GM23338 (cell line): ENCODE data around the gene RCC2.

Experiments
- CREB1 ChIP-seq: fragments of 250-450 bp; sonication (Bioruptor Pico); IDR thresholded peaks from 2 replicates; pipeline ENCODE4 v1.5.0; 2020; ENCODE audit warnings: low read depth, mild to moderate bottlenecking, moderate library complexity
- EZH2 ChIP-seq: fragments of 200-600 bp; sonication (generic); IDR thresholded peaks from one replicate; pipeline ENCODE4 v1.8.0; 2017; ENCODE audit warnings: antibody characterized with exemption, mild to moderate bottlenecking, low read depth; ENCODE audit not compliant: unreplicated experiment
- EZH2phosphoT487 ChIP-seq: fragments of 200-600 bp; sonication (generic); IDR thresholded peaks from one replicate; pipeline ENCODE4 v1.8.1; 2018; ENCODE audit warnings: antibody characterized with exemption; ENCODE audit not compliant: unreplicated experiment
- JUNB ChIP-seq: IDR thresholded peaks from one replicate; pipeline ENCODE4 v1.6.1; 2016; ENCODE audit warnings: antibody characterized with exemption; ENCODE audit not compliant: unreplicated experiment
- NANOG ChIP-seq: IDR thresholded peaks from 2 replicates; pipeline ENCODE4 v1.6.1; 2016; ENCODE audit warnings: antibody characterized with exemption, borderline replicate concordance
- POLR2AphosphoS5 ChIP-seq: IDR thresholded peaks from 2 replicates; pipeline ENCODE4 v1.6.1; 2016; ENCODE audit warnings: antibody characterized with exemption, low read depth
- STAT1 ChIP-seq: IDR thresholded peaks from one replicate; pipeline ENCODE4 v1.6.1; 2016; ENCODE audit warnings: antibody characterized with exemption; ENCODE audit not compliant: unreplicated experiment
- ZNF114 ChIP-seq: fragments of 250-450 bp; sonication (Bioruptor Pico); IDR thresholded peaks from 2 replicates; pipeline ENCODE4 v1.5.0; 2020; ENCODE audit warnings: mild to moderate bottlenecking, moderate library complexity
- ZNF331 ChIP-seq: fragments of 250-450 bp; sonication (Bioruptor Pico); IDR thresholded peaks from 2 replicates; pipeline ENCODE4 v1.5.0; 2020; ENCODE audit warnings: low read depth, mild to moderate bottlenecking, moderate library complexity
- TF ChIP-seq, protein P1 (sequence below), 2 experiments: fragments of 200-600 bp in 1 of 2; sonication (generic) in 1 of 2; conservative IDR thresholded peaks; 2 replicates each; pipeline versions ENCODE4 v1.5.1 to v1.6.1; 2016 to 2017; ENCODE audit warnings: antibody characterized with exemption in 2 of 2, low read depth in 2 of 2, mild to moderate bottlenecking in 2 of 2, moderate library complexity in 1 of 2
- TF ChIP-seq, protein P2 (sequence below): IDR thresholded peaks from one replicate; pipeline ENCODE4 v1.6.1; 2018; ENCODE audit warnings: antibody characterized with exemption; ENCODE audit not compliant: unreplicated experiment

DNA sequence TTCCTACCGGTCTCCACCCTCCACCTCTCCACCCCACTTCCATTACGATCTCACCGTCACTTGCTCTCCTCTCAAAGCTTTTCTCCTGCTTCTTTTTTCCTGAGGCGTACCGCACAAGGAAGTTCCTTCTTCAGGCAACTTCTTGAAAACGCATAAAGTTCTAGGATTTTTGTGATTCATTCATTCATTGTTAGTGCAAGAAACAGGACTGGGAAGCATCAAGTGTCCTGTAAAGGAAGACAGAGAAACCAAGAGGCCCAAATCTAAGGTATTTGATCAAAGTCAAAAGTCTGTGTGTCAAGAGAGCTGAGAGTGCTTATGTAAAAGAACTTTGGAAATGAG, 1.3 kb upstream of the RCC2 start:
- TF ChIP-seq POLR2AphosphoS5 = no peak
- TF ChIP-seq, protein P1, sequence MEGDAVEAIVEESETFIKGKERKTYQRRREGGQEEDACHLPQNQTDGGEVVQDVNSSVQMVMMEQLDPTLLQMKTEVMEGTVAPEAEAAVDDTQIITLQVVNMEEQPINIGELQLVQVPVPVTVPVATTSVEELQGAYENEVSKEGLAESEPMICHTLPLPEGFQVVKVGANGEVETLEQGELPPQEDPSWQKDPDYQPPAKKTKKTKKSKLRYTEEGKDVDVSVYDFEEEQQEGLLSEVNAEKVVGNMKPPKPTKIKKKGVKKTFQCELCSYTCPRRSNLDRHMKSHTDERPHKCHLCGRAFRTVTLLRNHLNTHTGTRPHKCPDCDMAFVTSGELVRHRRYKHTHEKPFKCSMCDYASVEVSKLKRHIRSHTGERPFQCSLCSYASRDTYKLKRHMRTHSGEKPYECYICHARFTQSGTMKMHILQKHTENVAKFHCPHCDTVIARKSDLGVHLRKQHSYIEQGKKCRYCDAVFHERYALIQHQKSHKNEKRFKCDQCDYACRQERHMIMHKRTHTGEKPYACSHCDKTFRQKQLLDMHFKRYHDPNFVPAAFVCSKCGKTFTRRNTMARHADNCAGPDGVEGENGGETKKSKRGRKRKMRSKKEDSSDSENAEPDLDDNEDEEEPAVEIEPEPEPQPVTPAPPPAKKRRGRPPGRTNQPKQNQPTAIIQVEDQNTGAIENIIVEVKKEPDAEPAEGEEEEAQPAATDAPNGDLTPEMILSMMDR (conservative IDR thresholded peaks at IDR 0.05; ENCODE audit: low read depth in 2 of 2) = no peak
- no peak for TF ChIP-seq JUNB
- TF ChIP-seq CREB1 (CRISPR knock-in tag) = no peak
- no peak for TF ChIP-seq EZH2
- TF ChIP-seq EZH2phosphoT487 = no peak
- TF ChIP-seq, protein P2, sequence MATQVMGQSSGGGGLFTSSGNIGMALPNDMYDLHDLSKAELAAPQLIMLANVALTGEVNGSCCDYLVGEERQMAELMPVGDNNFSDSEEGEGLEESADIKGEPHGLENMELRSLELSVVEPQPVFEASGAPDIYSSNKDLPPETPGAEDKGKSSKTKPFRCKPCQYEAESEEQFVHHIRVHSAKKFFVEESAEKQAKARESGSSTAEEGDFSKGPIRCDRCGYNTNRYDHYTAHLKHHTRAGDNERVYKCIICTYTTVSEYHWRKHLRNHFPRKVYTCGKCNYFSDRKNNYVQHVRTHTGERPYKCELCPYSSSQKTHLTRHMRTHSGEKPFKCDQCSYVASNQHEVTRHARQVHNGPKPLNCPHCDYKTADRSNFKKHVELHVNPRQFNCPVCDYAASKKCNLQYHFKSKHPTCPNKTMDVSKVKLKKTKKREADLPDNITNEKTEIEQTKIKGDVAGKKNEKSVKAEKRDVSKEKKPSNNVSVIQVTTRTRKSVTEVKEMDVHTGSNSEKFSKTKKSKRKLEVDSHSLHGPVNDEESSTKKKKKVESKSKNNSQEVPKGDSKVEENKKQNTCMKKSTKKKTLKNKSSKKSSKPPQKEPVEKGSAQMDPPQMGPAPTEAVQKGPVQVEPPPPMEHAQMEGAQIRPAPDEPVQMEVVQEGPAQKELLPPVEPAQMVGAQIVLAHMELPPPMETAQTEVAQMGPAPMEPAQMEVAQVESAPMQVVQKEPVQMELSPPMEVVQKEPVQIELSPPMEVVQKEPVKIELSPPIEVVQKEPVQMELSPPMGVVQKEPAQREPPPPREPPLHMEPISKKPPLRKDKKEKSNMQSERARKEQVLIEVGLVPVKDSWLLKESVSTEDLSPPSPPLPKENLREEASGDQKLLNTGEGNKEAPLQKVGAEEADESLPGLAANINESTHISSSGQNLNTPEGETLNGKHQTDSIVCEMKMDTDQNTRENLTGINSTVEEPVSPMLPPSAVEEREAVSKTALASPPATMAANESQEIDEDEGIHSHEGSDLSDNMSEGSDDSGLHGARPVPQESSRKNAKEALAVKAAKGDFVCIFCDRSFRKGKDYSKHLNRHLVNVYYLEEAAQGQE = no peak
- no peak for TF ChIP-seq NANOG
- TF ChIP-seq STAT1 = no peak
- TF ChIP-seq ZNF331 = no peak
- TF ChIP-seq ZNF114 (CRISPR knock-in tag) = no peak
